Stimulated activated CD4-positive, alpha-beta T cell treated with anti-CD3 and anti-CD28 coated beads, Interleukin-1b, Interleukin-23, amount 100 ng/mL, for 24 hours (primary cell): Measurements from ENCODE around the gene TMEM272.

Experiments
- DNase-seq, 4 experiments: peaks; one replicate each; pipeline ENCODE4 v3.0.0-alpha.2; 2020; ENCODE audit warnings: low read depth in 4 of 4, low spot score in 1 of 4

Gene TMEM272

GRCh38 chr13:51783428-51784094 lies 61.4 kb downstream of the TMEM272 start:
- no peak for DNase-seq

- DNase-seq: no peak
Measured at GRCh38 chr13:51782026-51782710, 62.8 kb downstream of the TMEM272 start.

- no peak for DNase-seq
Measured at GRCh38 chr13:51781246-51782022, 63.5 kb downstream of the TMEM272 start.

GRCh38 chr13:51780099-51780498 lies 64.9 kb downstream of the TMEM272 start:
- no peak for DNase-seq

- DNase-seq: no peak
Measured at GRCh38 chr13:51778392-51778791, 66.6 kb downstream of the TMEM272 start.

- no peak for DNase-seq
Measured at GRCh38 chr13:51777921-51778320, 67.1 kb downstream of the TMEM272 start.

- DNase-seq: no peak
Measured at GRCh38 chr13:51776179-51776578, 68.8 kb downstream of the TMEM272 start.

GRCh38 chr13:51773515-51773914 lies 71.5 kb downstream of the TMEM272 start:
- DNase-seq: no peak

GRCh38 chr13:51772781-51773180 lies 72.2 kb downstream of the TMEM272 start:
- no peak for DNase-seq

- no peak for DNase-seq
Measured at GRCh38 chr13:51772105-51772455, 72.9 kb downstream of the TMEM272 start.

GRCh38 chr13:51771418-51772104 lies 73.4 kb downstream of the TMEM272 start:
- DNase-seq: no peak

- DNase-seq: no peak
Measured at GRCh38 chr13:51770681-51771417, 74.1 kb downstream of the TMEM272 start.

GRCh38 chr13:51770160-51770559 lies 74.8 kb downstream of the TMEM272 start:
- no peak for DNase-seq

GRCh38 chr13:51769455-51770127 lies 75.4 kb downstream of the TMEM272 start:
- DNase-seq: no peak

GRCh38 chr13:51768976-51769375 lies 76.0 kb downstream of the TMEM272 start:
- no peak for DNase-seq

GRCh38 chr13:51768378-51768921 lies 76.5 kb downstream of the TMEM272 start:
- no peak for DNase-seq

GRCh38 chr13:51767100-51767499 lies 77.9 kb downstream of the TMEM272 start:
- DNase-seq: no peak

GRCh38 chr13:51765142-51765515 lies 79.8 kb downstream of the TMEM272 start:
- DNase-seq: no peak

GRCh38 chr13:51764184-51765141 lies 80.5 kb downstream of the TMEM272 start:
- peak; percentile 34 to 62 (median 51) for DNase-seq
